Astrocyte (in vitro differentiated cells and primary cell): Measurements from ENCODE around the gene HSFX1. TPM values are rescaled to one million over a fixed set of nuclear protein-coding genes. Genes with fewer than 3 reads are reported as not detected.
"Not testable (repeated sequence)": the region's sequence is repeated elsewhere in the genome, so short reads cannot be mapped to it uniquely, and the experiment has no call there.

Experiments used
- DNase-seq: peaks from one replicate; pipeline ENCODE4 v3.0.0-alpha.2; 2010; ENCODE audit warnings: low read depth
- FAIRE-seq: peaks from 2 replicates; lab custom pipeline; 2011; peaks lifted over from hg19 to GRCh38; lab: Jason Lieb, UNC
- H2AFZ ChIP-seq: 2 replicates; pipeline ENCODE4 v1.6.0; 2012; ENCODE audit warnings: low read depth, low read length, inconsistent platforms
- H3K27ac ChIP-seq: 2 replicates; pipeline ENCODE4 v1.5.1; 2011; ENCODE audit warnings: low read depth, low read length, inconsistent platforms
- H3K27me3 ChIP-seq: 2 replicates; pipeline ENCODE4 v1.6.0; 2011; ENCODE audit warnings: low read length, inconsistent platforms; ENCODE audit not compliant: insufficient read depth
- H3K36me3 ChIP-seq: 2 replicates; pipeline ENCODE4 v1.5.1; 2011; ENCODE audit warnings: low read length, inconsistent platforms; ENCODE audit not compliant: insufficient read depth
- H3K4me1 ChIP-seq: 2 replicates; pipeline ENCODE4 v1.5.1; 2011; ENCODE audit warnings: low read length, inconsistent platforms; ENCODE audit not compliant: insufficient read depth
- H3K4me2 ChIP-seq: 2 replicates; pipeline ENCODE4 v1.6.0; 2012; ENCODE audit warnings: low read length, inconsistent platforms
- H3K4me3 ChIP-seq: 2 replicates; pipeline ENCODE4 v1.5.1; 2011; ENCODE audit warnings: low read depth, mild to moderate bottlenecking, low read length, inconsistent platforms; ENCODE audit not compliant: insufficient read depth
- H3K79me2 ChIP-seq: 2 replicates; pipeline ENCODE4 v1.6.0; 2012; ENCODE audit warnings: mild to moderate bottlenecking, low read length, inconsistent platforms; ENCODE audit not compliant: insufficient read depth
- H3K9ac ChIP-seq: 2 replicates; pipeline ENCODE4 v1.6.0; 2012; ENCODE audit warnings: mild to moderate bottlenecking, low read length, inconsistent platforms
- H3K9me3 ChIP-seq: 2 replicates; pipeline ENCODE4 v1.5.1; 2012; ENCODE audit warnings: low read depth, mild to moderate bottlenecking, low read length, inconsistent platforms; ENCODE audit not compliant: insufficient read depth
- H4K20me1 ChIP-seq: 2 replicates; pipeline ENCODE4 v1.6.0; 2012; ENCODE audit warnings: low read length, inconsistent platforms; ENCODE audit not compliant: insufficient read depth
- H3K27ac Mint-ChIP-seq: one replicate; pipeline ENCODE4 v1.8.0; 2021; ENCODE audit warnings: mild to moderate bottlenecking, mixed read lengths; ENCODE audit not compliant: unreplicated experiment
- H3K27me3 Mint-ChIP-seq: one replicate; pipeline ENCODE4 v1.8.0; 2021; ENCODE audit warnings: low read depth, mixed read lengths; ENCODE audit not compliant: unreplicated experiment
- H3K36me3 Mint-ChIP-seq: one replicate; pipeline ENCODE4 v1.8.0; 2021; ENCODE audit warnings: low read depth, mixed read lengths; ENCODE audit not compliant: unreplicated experiment
- H3K4me1 Mint-ChIP-seq: one replicate; pipeline ENCODE4 v1.8.0; 2021; ENCODE audit warnings: low read depth, mixed read lengths; ENCODE audit not compliant: unreplicated experiment
- H3K4me3 Mint-ChIP-seq: one replicate; pipeline ENCODE4 v1.8.0; 2021; ENCODE audit warnings: mild to moderate bottlenecking, moderate library complexity, mixed read lengths; ENCODE audit not compliant: unreplicated experiment
- H3K9me3 Mint-ChIP-seq: one replicate; pipeline ENCODE4 v1.8.0; 2021; ENCODE audit warnings: mild to moderate bottlenecking, mixed read lengths; ENCODE audit not compliant: unreplicated experiment
- EZH2 ChIP-seq: IDR thresholded peaks from 2 replicates; pipeline ENCODE4 v1.6.1; 2012; ENCODE audit warnings: mild to moderate bottlenecking, low read length, inconsistent platforms; ENCODE audit not compliant: insufficient read depth
- total RNA-seq: library from RNA; stranded (reverse); gene quantifications from 2 replicates; pipeline ENCODE4 v1.2.1, GENCODE V29; 2021
- TF ChIP-seq, protein P1 (sequence below): IDR thresholded peaks from 2 replicates; pipeline ENCODE4 v1.5.1; 2011; ENCODE audit warnings: low read depth, mild to moderate bottlenecking, inconsistent platforms, low read length, moderate library complexity; ENCODE audit not compliant: insufficient read depth

HSFX1 gene
- total RNA-seq, 1 donor from 2014 or later, result 1.5 TPM

DNA sequence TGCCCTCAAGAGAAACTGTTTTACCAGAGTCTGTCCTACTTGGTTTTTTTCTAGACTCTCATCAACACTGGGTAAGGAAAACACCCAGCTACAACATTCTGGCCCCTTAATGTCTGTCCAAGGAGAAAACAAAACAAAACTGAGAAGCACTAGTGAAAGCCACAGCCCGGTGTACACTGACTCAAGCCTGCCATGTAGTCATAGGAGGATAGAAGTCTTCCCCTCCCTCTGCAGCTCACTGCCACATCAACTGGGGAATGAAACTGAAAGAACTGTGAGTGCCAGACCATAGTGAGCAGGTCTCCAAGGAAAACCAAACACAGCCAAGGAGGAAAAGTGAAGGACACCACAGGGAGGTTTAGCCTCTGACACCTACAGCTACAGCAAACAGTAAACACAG is 21.7 kb downstream of the HSFX1 start:
- FAIRE-seq, result peak; percentile 96
- H4K20me1 ChIP-seq, H3K36me3 Mint-ChIP-seq, H3K79me2 ChIP-seq, H3K9me3 Mint-ChIP-seq, H3K9ac ChIP-seq, H3K27ac Mint-ChIP-seq, H3K4me1 Mint-ChIP-seq, H3K4me2 ChIP-seq, H3K27ac ChIP-seq, H3K4me1 ChIP-seq, H3K9me3 ChIP-seq, H3K4me3 Mint-ChIP-seq, H2AFZ ChIP-seq, H3K27me3 Mint-ChIP-seq, H3K36me3 ChIP-seq, H3K27me3 ChIP-seq, H3K4me3 ChIP-seq, DNase-seq: not testable (repeated sequence)

DNA sequence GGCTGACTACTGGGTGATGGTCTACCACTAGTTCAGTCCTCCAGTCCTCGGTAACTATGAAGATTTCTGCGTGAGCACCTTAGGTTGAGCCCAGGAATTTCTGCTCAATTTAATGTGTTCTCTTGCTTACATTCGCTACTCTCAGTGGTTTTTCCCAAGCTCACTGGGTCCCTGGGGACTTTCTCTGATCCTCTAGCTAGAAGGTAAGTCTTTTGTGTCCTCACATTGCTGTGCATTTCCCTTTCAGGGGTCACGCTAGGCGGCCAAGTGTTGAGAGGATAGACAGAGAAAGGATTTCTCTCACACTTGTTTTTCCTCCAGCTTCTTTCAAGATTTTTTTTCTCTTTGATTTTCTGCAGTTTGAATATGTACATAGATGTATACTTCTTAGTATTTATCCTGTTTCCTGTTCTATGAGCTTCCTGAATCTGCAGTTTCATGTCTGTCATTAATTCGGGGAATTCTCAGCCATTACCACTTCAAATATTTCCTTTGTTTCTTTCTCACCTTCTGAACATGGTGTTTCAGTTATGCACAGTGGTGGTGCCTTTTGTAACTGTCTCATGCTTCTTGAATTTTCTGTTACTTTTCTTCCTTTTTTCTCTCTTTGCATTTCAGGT is 25.3 kb downstream of the HSFX1 start:
- no peaks in the 10 kb centered on the region for H3K36me3 Mint-ChIP-seq
- FAIRE-seq, result peak; percentile 45
- no peaks in the 10 kb centered on the region for H4K20me1 ChIP-seq
- no peaks in the 10 kb centered on the region for H3K9me3 Mint-ChIP-seq
- H3K4me1 Mint-ChIP-seq, result no peaks in the 10 kb centered on the region
- H3K4me1 ChIP-seq, result no peaks in the 10 kb centered on the region
- H3K4me3 ChIP-seq, result no peak overlapping the region
- H3K36me3 ChIP-seq, result no peaks in the 10 kb centered on the region
- no peak overlapping the region for H3K4me3 Mint-ChIP-seq
- H2AFZ ChIP-seq, result no peak overlapping the region
- H3K9ac ChIP-seq, result no peak overlapping the region
- DNase-seq, result no peak
- H3K9me3 ChIP-seq, result no peaks in the 10 kb centered on the region
- H3K27me3 Mint-ChIP-seq, result peaks cover 8% of the 10 kb centered on the region
- H3K27ac Mint-ChIP-seq, result no peak overlapping the region
- H3K27me3 ChIP-seq, result no peaks in the 10 kb centered on the region
- no peak overlapping the region for H3K27ac ChIP-seq
- H3K4me2 ChIP-seq, result no peak overlapping the region
- no peak for TF ChIP-seq EZH2
- TF ChIP-seq, protein P1, sequence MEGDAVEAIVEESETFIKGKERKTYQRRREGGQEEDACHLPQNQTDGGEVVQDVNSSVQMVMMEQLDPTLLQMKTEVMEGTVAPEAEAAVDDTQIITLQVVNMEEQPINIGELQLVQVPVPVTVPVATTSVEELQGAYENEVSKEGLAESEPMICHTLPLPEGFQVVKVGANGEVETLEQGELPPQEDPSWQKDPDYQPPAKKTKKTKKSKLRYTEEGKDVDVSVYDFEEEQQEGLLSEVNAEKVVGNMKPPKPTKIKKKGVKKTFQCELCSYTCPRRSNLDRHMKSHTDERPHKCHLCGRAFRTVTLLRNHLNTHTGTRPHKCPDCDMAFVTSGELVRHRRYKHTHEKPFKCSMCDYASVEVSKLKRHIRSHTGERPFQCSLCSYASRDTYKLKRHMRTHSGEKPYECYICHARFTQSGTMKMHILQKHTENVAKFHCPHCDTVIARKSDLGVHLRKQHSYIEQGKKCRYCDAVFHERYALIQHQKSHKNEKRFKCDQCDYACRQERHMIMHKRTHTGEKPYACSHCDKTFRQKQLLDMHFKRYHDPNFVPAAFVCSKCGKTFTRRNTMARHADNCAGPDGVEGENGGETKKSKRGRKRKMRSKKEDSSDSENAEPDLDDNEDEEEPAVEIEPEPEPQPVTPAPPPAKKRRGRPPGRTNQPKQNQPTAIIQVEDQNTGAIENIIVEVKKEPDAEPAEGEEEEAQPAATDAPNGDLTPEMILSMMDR, result no peak
- H3K79me2 ChIP-seq, result no peaks in the 10 kb centered on the region

DNA sequence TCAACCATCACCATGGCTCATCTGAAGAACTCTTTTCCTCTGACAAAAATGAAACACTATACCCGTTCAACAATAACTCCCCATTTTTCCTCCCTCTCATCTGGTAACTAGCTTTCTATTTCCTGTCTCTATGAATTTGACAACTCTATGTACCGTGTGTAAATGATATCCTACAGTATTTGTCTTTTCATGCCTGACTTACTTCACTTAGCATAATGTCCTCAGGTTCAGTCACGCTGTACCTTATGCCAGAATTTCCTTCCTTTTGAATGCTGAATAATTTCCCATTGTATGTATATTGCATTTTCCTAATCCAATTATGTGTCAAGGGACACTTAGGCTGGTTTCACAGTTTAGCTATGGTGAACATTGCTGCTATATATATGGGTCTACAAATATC is 26.1 kb downstream of the HSFX1 start:
- no peak for DNase-seq
- Histone ChIP-seq H3K27me3 (no peaks in the 10 kb centered on the region), H3K79me2 (no peaks in the 10 kb centered on the region), H3K9ac (no peak overlapping the region), H2AFZ (no peak overlapping the region), H3K4me3 (no peak overlapping the region), H4K20me1 (no peaks in the 10 kb centered on the region), H3K36me3 (no peaks in the 10 kb centered on the region), H3K27ac (no peak overlapping the region), H3K4me2 (no peak overlapping the region), H3K4me1 (no peaks in the 10 kb centered on the region), H3K9me3 (no peaks in the 10 kb centered on the region)
- Mint-ChIP-seq H3K36me3 (no peaks in the 10 kb centered on the region), H3K9me3 (no peaks in the 10 kb centered on the region), H3K27ac (no peak overlapping the region), H3K4me1 (no peaks in the 10 kb centered on the region), H3K27me3 (peaks cover 8% of the 10 kb centered on the region), H3K4me3 (no peak overlapping the region)
- TF ChIP-seq, protein P1, result no peak
- no peak for TF ChIP-seq EZH2
- FAIRE-seq, result peak; percentile 9
